Measurements from ENCODE around the gene AACS.

The AACS gene

DNA sequence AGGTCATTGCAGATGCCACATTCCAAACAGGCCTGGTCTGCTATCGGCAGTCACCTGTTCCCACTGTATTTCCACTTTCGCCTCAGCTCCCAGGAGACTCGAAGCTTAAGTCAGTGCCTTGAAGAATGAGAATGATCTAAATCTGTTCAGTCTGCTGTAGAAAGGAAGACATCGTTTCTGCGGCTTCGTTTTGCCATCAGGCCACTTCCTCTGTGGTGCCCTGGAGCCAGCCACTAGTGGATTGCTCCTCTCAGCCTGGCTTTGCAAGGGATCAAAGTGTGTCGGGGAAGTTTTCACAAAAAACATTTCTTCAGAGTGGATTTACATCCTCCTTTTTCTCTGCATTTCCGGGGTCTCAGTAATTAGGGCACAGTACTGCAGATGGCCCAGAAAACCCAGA lies 66.7 kb downstream of the AACS start:
- Mint-ChIP-seq H3K36me3 (ENCODE audit: low read depth) (peaks cover 47% of the 10 kb centered on the region), H3K9me3 (no peaks in the 10 kb centered on the region), H3K27me3 (ENCODE audit: low read depth, poor library complexity) (no peaks in the 10 kb centered on the region), H3K27ac (no peak overlapping the region), H3K4me1 (peaks cover 32% of the 10 kb centered on the region), H3K4me3 (no peak overlapping the region)
- no peak for DNase-seq
- TF ChIP-seq, protein P1, sequence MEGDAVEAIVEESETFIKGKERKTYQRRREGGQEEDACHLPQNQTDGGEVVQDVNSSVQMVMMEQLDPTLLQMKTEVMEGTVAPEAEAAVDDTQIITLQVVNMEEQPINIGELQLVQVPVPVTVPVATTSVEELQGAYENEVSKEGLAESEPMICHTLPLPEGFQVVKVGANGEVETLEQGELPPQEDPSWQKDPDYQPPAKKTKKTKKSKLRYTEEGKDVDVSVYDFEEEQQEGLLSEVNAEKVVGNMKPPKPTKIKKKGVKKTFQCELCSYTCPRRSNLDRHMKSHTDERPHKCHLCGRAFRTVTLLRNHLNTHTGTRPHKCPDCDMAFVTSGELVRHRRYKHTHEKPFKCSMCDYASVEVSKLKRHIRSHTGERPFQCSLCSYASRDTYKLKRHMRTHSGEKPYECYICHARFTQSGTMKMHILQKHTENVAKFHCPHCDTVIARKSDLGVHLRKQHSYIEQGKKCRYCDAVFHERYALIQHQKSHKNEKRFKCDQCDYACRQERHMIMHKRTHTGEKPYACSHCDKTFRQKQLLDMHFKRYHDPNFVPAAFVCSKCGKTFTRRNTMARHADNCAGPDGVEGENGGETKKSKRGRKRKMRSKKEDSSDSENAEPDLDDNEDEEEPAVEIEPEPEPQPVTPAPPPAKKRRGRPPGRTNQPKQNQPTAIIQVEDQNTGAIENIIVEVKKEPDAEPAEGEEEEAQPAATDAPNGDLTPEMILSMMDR (IDR thresholded peaks at IDR 0.05), result no peak

DNA sequence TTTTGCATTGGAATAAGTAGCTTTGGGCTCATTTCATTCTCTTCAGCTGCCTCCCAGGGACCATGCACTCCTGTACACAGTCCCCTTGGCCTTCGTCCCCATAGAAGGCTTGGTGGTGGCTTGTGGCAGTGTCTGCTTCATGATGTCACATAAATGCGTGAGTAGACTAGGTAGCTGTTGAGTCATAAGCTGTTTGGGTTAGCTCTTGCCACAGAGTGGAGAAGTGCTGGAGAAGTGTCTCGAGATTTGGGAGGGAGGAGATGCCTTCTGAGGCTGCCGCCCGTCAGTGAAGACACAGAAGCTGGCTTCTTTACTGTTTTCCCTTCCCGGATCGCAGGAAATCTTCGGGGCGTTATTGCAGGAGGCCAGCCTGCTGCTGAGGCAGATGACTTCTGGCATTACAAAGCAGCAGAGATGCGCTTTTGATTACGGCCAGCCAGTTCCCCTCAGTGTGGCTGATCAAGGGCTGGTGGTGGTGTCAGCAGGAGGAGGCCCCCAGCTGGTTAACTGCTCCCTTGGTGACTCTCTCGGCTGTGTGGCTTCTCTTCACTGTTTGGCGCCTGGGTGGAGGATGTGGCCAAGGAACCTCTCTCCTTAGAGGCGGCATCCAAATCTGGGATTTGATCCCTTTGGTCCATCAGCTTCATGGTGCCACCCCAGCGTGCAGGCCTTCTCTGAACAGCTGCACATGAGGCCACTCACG lies 67.6 kb downstream of the AACS start:
- Mint-ChIP-seq H3K27ac (peak overlapping the region; percentile 92), H3K36me3 (ENCODE audit: low read depth) (peaks cover 42% of the 10 kb centered on the region), H3K27me3 (ENCODE audit: low read depth, poor library complexity) (no peaks in the 10 kb centered on the region), H3K4me1 (peaks cover 36% of the 10 kb centered on the region), H3K9me3 (no peaks in the 10 kb centered on the region), H3K4me3 (no peak overlapping the region)
- TF ChIP-seq, protein P1 (IDR thresholded peaks at IDR 0.05), result no peak
- DNase-seq, result no peak

DNA sequence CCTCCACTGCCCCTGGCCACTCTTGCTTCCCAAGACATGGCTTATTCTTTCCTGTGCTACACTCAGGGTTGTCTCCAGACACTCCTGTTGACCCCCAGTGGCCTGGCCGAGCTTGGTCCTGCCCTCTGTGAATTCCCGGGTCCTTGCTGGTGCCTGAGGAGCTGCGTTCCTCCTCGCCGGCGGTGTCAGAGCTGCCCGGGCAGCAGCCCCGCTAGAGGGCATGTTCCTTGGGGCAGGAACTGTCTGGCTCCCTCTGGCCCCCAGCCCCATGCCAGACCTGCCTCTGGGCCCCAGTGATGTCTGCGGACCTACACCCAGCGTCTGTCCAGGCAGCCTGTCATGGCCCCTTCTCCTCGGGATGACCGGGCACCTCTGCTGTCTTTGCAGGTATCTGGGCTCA lies 68.4 kb downstream of the AACS start:
- H3K27me3 Mint-ChIP-seq (ENCODE audit: low read depth, poor library complexity), result no peaks in the 10 kb centered on the region
- peaks cover 36% of the 10 kb centered on the region for H3K36me3 Mint-ChIP-seq (ENCODE audit: low read depth)
- peak overlapping the region; percentile 80 for H3K27ac Mint-ChIP-seq
- peaks cover 39% of the 10 kb centered on the region for H3K4me1 Mint-ChIP-seq
- no peak for DNase-seq
- no peak overlapping the region for H3K4me3 Mint-ChIP-seq
- TF ChIP-seq, protein P1 (IDR thresholded peaks at IDR 0.05), result no peak
- no peaks in the 10 kb centered on the region for H3K9me3 Mint-ChIP-seq

DNA sequence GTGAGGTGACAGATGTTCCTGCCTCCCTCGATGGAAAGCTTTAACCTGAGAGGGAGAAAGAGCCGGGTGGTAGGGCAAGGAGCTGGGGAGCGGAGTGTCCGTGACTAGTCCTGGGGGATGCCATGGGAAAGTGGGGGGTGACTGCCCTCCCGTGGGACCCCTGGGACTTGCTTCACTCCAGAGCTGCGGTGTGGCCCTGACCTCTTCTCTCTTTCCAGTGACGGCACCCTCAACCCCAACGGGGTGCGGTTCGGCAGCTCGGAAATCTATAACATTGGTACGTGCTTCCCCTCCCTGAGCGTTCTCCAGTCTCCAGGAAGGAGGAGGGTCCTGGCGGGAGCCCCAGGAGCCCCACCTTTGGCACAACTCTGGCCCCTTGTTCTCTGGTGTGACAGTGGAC lies 69.3 kb downstream of the AACS start:
- Mint-ChIP-seq H3K36me3 (ENCODE audit: low read depth) (peaks cover 31% of the 10 kb centered on the region), H3K27ac (no peak overlapping the region), H3K9me3 (no peaks in the 10 kb centered on the region), H3K27me3 (ENCODE audit: low read depth, poor library complexity) (no peaks in the 10 kb centered on the region), H3K4me1 (peaks cover 37% of the 10 kb centered on the region), H3K4me3 (no peak overlapping the region)
- TF ChIP-seq, protein P1 (IDR thresholded peaks at IDR 0.05), result no peak
- DNase-seq, result no peak

DNA sequence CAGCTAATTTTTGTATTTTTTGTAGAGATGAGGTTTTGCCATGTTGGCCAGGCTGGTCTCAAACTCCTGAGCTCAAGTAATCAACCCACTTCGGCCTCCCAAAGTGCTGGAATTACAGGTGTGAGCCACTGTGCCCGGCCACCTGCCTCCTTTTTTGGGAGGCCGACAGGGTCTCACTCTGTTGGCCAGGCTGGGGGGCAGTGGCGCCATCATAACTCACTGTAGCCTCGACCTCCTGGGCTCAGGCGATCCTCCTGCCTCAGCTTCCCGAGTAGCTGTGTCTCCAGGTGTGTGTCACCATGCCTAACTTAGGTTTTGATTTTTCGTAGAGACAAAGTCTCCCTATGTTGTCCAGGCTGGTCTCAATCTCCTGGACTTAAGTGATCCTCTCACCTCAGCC lies 70.7 kb downstream of the AACS start:
- H3K27me3 Mint-ChIP-seq (ENCODE audit: low read depth, poor library complexity), result no peaks in the 10 kb centered on the region
- peaks cover 25% of the 10 kb centered on the region for H3K36me3 Mint-ChIP-seq (ENCODE audit: low read depth)
- TF ChIP-seq, protein P1 (IDR thresholded peaks at IDR 0.05), result no peak
- peaks cover 47% of the 10 kb centered on the region for H3K4me1 Mint-ChIP-seq
- H3K9me3 Mint-ChIP-seq, result no peaks in the 10 kb centered on the region
- no peak overlapping the region for H3K27ac Mint-ChIP-seq
- H3K4me3 Mint-ChIP-seq, result no peak overlapping the region
- DNase-seq, result no peak

DNA sequence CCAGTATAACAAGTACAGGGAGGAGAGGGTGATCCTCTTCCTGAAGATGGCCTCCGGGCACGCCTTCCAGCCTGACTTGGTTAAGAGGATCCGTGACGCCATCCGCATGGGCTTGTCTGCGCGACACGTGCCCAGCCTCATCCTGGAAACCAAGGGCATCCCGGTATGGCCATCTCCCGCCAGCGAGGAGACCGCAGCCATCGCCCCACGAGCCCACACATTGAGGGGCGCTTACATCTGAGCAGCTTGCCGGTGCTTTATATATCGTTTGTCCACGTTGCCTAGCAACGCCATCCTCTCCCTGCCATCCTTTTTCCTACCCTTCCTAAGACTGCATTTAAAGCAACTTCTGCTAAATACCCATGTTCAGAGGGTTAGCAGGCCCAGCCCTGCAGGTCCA lies 71.5 kb downstream of the AACS start:
- H3K4me3 Mint-ChIP-seq, result no peak overlapping the region
- peaks cover 24% of the 10 kb centered on the region for H3K36me3 Mint-ChIP-seq (ENCODE audit: low read depth)
- H3K27me3 Mint-ChIP-seq (ENCODE audit: low read depth, poor library complexity), result no peaks in the 10 kb centered on the region
- DNase-seq, result no peak
- H3K9me3 Mint-ChIP-seq, result no peaks in the 10 kb centered on the region
- TF ChIP-seq, protein P1 (IDR thresholded peaks at IDR 0.05), result no peak
- no peak overlapping the region for H3K27ac Mint-ChIP-seq
- peaks cover 47% of the 10 kb centered on the region for H3K4me1 Mint-ChIP-seq

All from nephron progenitor cell (in vitro differentiated cells).